Limb (tissue), 2 donors: ENCODE measurements around the gene AOAH.

ENCODE experiments used
- DNase-seq, 2 donors: peaks; one replicate each; pipeline ENCODE4 v3.0.0-alpha.2; 2016; ENCODE audit errors: extremely low spot score in 2 of 2

Gene AOAH

GRCh38 chr7:36602934-36603887 is 121.1 kb downstream of the AOAH start:
- DNase-seq, result no peak

- no peak for DNase-seq
Observed at GRCh38 chr7:36602511-36602910, 121.8 kb downstream of the AOAH start.

GRCh38 chr7:36601601-36602000 is 122.7 kb downstream of the AOAH start:
- no peak for DNase-seq

GRCh38 chr7:36600869-36601530 is 123.3 kb downstream of the AOAH start:
- no peak for DNase-seq

GRCh38 chr7:36600314-36600682 is 124.0 kb downstream of the AOAH start:
- no peak for DNase-seq

- no peak for DNase-seq
Observed at GRCh38 chr7:36599645-36600313, 124.5 kb downstream of the AOAH start.

GRCh38 chr7:36598054-36598674 is 126.1 kb downstream of the AOAH start:
- no peak for DNase-seq

- no peak for DNase-seq
Observed at GRCh38 chr7:36597090-36597773, 127.1 kb downstream of the AOAH start.

- DNase-seq, result no peak
Observed at GRCh38 chr7:36594445-36594844, 129.8 kb downstream of the AOAH start.

GRCh38 chr7:36591636-36592035 is 132.7 kb downstream of the AOAH start:
- no peak for DNase-seq

- DNase-seq, result no peak
Observed at GRCh38 chr7:36589391-36589790, 134.9 kb downstream of the AOAH start.

- no peak for DNase-seq
Observed at GRCh38 chr7:36583318-36583717, 141.0 kb downstream of the AOAH start.

GRCh38 chr7:36575832-36576231 is 148.5 kb downstream of the AOAH start:
- DNase-seq, result no peak

- DNase-seq, result no peak
Observed at GRCh38 chr7:36573066-36573465, 151.2 kb downstream of the AOAH start.

GRCh38 chr7:36571190-36571560 is 153.1 kb downstream of the AOAH start:
- no peak for DNase-seq

- no peak for DNase-seq
Observed at GRCh38 chr7:36570528-36571189, 153.6 kb downstream of the AOAH start.

- no peak for DNase-seq
Observed at GRCh38 chr7:36568452-36568849, 155.8 kb downstream of the AOAH start.

GRCh38 chr7:36567699-36568451 is 156.4 kb downstream of the AOAH start:
- DNase-seq, result no peak

- DNase-seq, result no peak
Observed at GRCh38 chr7:36565792-36566356, 158.4 kb downstream of the AOAH start.

GRCh38 chr7:36564489-36564888 is 159.8 kb downstream of the AOAH start:
- DNase-seq, result no peak
